Measurements from ENCODE around the gene NPEPPS. TPM values are rescaled to one million over a fixed set of nuclear protein-coding genes. Genes with fewer than 3 reads are reported as not detected.
"Not testable (repeated sequence)": the region's sequence is repeated elsewhere in the genome, so short reads cannot be mapped to it uniquely, and the experiment has no call there.

The NPEPPS gene
- total and polyA plus RNA-seq, 2 experiments from 2014 or later: 75.0 to 123 TPM

DNA sequence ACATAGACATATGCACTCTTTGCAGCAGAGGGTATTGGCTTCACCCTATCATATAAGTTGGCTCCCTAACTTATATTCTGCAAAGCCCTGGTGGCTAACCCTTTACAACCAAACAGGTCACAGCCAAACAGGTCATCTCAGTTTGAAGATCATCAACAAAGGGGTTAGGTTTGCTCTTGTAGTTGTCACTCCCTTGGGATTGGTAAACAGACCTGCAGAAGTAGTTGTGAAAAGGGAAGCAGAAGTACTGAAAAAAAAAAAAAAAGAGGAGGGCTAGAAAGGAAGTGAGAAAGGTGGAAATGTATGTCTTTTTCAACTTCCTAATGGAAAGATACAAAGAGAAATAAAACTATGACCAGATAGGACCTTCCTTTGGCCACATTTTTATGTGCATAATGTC lies 8.6 kb upstream of the NPEPPS start:
- H3K27me3 ChIP-seq; H3K9me3 ChIP-seq (ENCODE audit: low read depth); H3K27ac ChIP-seq; DNase-seq (ENCODE audit: low read depth in 1 of 2, low spot score in 1 of 2); H3K4me3 ChIP-seq; H3K4me1 ChIP-seq (ENCODE audit: low read depth); H3K36me3 ChIP-seq: not testable (repeated sequence)

DNA sequence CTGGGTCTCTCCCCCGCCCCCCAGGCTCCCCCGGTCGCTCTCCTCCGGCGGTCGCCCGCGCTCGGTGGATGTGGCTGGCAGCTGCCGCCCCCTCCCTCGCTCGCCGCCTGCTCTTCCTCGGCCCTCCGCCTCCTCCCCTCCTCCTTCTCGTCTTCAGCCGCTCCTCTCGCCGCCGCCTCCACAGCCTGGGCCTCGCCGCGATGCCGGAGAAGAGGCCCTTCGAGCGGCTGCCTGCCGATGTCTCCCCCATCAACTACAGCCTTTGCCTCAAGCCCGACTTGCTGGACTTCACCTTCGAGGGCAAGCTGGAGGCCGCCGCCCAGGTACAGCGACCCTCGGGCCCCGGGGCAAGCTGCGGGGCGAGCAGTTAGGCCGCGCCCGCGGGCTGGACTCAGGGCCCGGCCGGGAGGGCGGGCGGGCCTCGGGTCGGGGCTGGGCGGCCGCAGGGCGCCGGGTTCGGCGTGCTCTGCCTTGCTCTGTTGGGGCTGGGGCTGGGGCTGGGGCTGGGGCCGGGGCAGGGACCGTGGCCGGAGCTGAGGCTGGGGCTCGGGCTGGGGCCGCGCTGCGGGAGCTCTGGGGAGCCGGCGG lies 419 bp downstream of the NPEPPS start:
- H3K27me3 ChIP-seq; H3K9me3 ChIP-seq (ENCODE audit: low read depth); H3K36me3 ChIP-seq; H3K4me1 ChIP-seq (ENCODE audit: low read depth): not testable (repeated sequence)
- peak in 1 of 2 donors; percentile 35 for DNase-seq (ENCODE audit: low read depth in 1 of 2, low spot score in 1 of 2)
- peak overlapping the region; percentile 76 for H3K4me3 ChIP-seq
- H3K27ac ChIP-seq: peak overlapping the region; percentile 97

DNA sequence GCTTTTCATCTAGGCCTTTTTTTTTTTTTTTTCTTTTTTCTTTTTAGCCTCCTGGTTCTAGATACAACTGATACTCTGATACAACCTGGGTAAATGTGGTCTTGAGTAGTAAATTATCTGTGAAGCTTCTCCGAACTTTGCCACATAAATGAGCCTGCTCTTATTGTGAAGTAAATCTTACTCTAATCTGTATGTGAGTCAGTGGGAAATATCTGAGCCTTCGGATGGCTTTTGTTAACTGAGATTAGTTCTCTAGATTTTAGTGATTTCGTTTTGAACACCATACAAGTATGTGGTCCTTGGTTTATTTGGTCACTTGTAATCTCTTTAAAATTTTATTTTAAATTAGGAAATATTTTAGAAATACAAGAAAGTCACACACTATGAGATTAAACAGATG lies 8.2 kb downstream of the NPEPPS start:
- H3K36me3 ChIP-seq; H3K9me3 ChIP-seq (ENCODE audit: low read depth); H3K27me3 ChIP-seq; H3K4me3 ChIP-seq: not testable (repeated sequence)
- peak in 1 of 2 donors; percentile 25 for DNase-seq (ENCODE audit: low read depth in 1 of 2, low spot score in 1 of 2)
- Histone ChIP-seq H3K4me1 (ENCODE audit: low read depth) (peaks cover 13% of the 10 kb centered on the region), H3K27ac (peak overlapping the region; percentile 1)

DNA sequence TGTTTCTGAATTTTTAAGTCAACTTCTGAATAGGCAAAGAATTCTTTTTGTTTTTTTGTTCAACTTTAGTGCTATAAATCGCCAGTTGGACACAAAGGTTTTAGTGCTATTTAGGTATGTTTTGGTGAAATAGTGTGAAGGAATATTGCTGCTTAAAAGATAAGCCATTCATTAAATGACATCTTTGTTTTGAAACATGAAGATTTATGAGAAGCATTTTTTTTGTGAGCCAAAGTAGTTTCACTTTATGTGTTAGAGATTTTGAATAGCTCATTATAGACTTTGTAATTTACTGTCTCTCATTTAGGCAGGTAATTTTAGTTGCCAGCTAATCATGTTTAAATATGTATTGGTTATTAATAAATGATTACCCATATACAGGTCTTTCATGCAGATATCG lies 10.8 kb downstream of the NPEPPS start:
- H3K9me3 ChIP-seq (ENCODE audit: low read depth); H3K27ac ChIP-seq; H3K4me3 ChIP-seq; H3K36me3 ChIP-seq; H3K27me3 ChIP-seq; DNase-seq (ENCODE audit: low read depth in 1 of 2, low spot score in 1 of 2): not testable (repeated sequence)
- peaks cover 13% of the 10 kb centered on the region for H3K4me1 ChIP-seq (ENCODE audit: low read depth)

DNA sequence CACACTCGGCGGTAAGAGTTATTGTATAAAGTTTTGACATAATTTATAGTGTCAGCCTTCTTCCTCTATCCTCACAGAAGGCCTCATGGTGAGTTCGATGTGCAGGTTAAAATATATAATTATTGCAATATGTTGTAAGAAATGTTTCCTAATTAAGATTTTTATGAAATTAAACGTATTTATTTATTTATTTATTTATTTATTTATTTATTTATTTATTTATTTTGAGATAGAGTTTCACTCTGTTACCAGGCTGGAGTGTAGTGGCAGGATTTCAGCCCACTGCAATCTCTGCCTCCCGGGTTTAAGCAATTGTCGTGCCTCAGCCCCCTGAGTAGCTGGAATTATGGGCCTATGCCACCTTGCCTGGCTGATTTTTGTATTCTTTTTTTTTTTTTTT lies 13.4 kb downstream of the NPEPPS start:
- DNase-seq (ENCODE audit: low read depth in 1 of 2, low spot score in 1 of 2); H3K27ac ChIP-seq; H3K9me3 ChIP-seq (ENCODE audit: low read depth); H3K27me3 ChIP-seq; H3K4me1 ChIP-seq (ENCODE audit: low read depth); H3K36me3 ChIP-seq; H3K4me3 ChIP-seq: not testable (repeated sequence)

DNA sequence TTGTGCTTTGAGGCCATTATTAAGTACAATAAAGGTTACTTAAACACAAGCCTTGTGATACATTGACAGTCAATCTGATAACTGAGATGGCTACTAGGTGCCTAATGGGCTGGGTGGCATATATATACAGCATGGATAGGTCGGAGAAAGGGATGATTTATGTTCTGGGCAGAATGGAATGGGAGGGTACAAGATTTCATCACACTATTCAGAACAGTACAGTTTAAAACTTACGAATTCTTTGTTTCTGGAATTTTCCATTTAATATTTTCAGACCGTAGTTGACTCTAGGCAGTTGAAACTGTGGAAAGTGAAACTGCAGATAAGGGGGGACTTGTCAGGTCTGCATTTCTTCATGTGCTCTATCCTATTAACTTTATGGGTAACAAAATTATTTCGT lies 23.8 kb downstream of the NPEPPS start:
- not testable (repeated sequence) for H3K4me1 ChIP-seq (ENCODE audit: low read depth); H3K27me3 ChIP-seq; H3K27ac ChIP-seq; H3K9me3 ChIP-seq (ENCODE audit: low read depth); H3K36me3 ChIP-seq; H3K4me3 ChIP-seq
- DNase-seq (ENCODE audit: low read depth in 1 of 2, low spot score in 1 of 2): peak in 1 of 2 donors; percentile 41

DNA sequence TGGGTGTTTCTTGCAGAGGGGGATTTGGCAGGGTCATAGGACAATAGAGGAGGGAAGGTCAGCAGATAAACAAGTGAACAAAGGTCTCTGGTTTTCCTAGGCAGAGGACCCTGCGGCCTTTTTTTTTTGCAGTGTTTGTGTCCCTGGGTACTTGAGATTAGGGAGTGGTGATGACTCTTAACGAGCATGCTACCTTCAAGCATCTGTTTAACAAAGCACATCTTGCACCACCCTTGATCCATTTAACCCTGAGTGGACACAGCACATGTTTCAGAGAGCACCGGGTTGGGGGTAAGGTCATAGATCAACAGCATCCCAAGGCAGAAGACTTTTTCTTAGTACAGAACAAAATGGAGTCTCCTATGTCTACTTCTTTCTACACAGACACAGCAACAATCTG lies 25.2 kb downstream of the NPEPPS start:
- not testable (repeated sequence) for H3K9me3 ChIP-seq (ENCODE audit: low read depth); DNase-seq (ENCODE audit: low read depth in 1 of 2, low spot score in 1 of 2); H3K36me3 ChIP-seq; H3K27me3 ChIP-seq; H3K27ac ChIP-seq; H3K4me3 ChIP-seq
- H3K4me1 ChIP-seq (ENCODE audit: low read depth): peaks cover 13% of the 10 kb centered on the region

DNA sequence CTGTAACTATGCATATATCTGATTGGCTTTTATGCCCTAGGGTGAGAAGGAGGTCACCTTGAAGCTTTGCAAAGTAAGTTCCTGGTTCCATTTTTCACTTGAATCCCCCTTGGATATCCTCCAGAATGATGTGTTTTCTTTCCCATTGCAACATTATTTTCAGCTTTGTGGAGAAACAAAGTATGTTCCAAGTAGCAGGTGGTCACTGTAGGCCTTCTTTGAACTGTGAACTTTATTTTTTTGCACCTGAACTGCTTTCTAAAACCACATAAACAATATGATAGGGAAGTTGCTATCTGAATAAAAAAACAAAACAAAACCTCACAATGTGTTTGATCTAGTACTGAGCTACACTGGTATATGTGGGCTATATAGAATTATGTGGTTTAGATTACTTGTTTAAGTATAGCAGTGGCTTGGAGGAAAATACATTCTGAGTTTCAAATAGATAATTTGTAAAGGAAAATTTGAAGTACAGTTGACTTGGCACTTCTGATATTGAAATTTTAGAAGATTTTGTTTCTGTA lies 29.7 kb downstream of the NPEPPS start:
- H3K36me3 ChIP-seq; H3K27me3 ChIP-seq; H3K4me3 ChIP-seq; H3K9me3 ChIP-seq (ENCODE audit: low read depth): not testable (repeated sequence)
- H3K27ac ChIP-seq: peak overlapping the region; percentile 79
- peaks cover 18% of the 10 kb centered on the region for H3K4me1 ChIP-seq (ENCODE audit: low read depth)
- DNase-seq (ENCODE audit: low read depth in 1 of 2, low spot score in 1 of 2): peak in 1 of 2 donors; percentile 11

DNA sequence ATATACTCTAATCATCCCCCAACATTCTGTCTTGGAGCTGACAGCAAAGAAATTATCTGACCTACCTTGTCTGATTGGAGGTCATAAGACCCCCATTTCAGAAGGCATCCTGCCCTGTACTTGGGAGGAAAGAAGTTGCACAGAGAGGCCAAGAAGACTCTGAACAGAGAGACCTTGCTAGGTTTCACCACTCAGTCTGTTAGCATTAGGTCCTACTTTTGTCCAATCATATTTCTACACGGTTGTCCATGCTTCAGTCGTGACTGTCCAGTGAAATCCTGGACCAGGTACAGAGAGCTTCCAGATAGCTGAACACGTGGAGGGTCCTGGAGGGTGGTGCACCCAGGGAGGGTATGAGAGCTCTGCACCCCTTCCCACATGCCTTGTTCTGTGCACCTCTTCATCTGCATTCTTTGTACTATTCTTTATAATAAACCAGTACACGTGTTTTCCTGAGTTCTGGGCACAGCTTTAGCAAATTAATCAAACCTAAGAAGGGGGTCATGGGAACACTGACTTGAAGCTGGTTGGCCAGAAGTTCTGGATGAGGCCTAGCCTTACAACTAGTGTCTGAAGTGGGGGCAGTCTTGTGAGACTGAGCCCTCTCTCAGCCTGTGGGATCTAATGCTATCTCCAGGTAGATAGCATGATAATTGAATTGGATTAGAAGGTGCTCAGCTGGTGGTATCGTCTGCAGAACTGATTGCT lies 30.9 kb downstream of the NPEPPS start:
- H3K27me3 ChIP-seq; H3K36me3 ChIP-seq; H3K4me3 ChIP-seq; DNase-seq (ENCODE audit: low read depth in 1 of 2, low spot score in 1 of 2); H3K9me3 ChIP-seq (ENCODE audit: low read depth): not testable (repeated sequence)
- peaks cover 18% of the 10 kb centered on the region for H3K4me1 ChIP-seq (ENCODE audit: low read depth)
- peak overlapping the region; percentile 79 for H3K27ac ChIP-seq

DNA sequence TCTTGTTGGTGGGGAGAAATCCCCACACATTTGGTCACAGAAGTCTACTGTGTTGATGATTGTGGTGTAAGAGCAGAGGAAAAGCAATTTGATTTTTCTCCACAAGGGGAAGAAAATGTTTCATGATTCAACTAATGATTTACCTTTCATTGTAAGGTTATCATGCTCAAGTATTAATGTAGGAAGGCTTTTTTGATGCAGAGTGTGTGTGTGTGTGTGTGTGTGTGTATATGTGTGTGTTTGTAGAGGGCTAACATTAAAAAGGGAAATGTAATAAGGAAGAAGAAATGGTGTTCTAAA lies 31.4 kb downstream of the NPEPPS start:
- not testable (repeated sequence) for H3K4me3 ChIP-seq; DNase-seq (ENCODE audit: low read depth in 1 of 2, low spot score in 1 of 2); H3K27me3 ChIP-seq; H3K9me3 ChIP-seq (ENCODE audit: low read depth); H3K36me3 ChIP-seq
- Histone ChIP-seq H3K4me1 (ENCODE audit: low read depth) (peaks cover 18% of the 10 kb centered on the region), H3K27ac (peak overlapping the region; percentile 79)

DNA sequence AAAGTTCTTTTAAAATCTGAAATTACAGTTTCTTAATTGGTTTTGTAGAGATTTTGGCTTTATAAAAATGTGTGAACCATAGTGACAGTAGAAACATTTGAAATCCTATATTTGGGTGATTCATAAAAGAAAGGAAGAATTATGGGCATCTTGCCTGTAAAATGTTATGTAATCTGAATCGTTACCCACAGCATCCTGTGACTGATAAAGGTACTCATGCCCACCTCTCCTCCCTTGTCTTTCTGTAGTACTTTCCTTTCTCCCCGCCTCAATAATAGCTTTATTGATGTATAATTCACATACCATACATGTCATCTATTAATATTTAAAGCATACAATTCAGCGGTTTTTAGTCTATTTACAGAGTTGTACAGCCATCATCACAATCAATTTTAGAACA lies 36.4 kb downstream of the NPEPPS start:
- not testable (repeated sequence) for H3K27me3 ChIP-seq; H3K27ac ChIP-seq; H3K4me1 ChIP-seq (ENCODE audit: low read depth); H3K9me3 ChIP-seq (ENCODE audit: low read depth); H3K4me3 ChIP-seq; H3K36me3 ChIP-seq
- peak in 1 of 2 donors; percentile 26 for DNase-seq (ENCODE audit: low read depth in 1 of 2, low spot score in 1 of 2)

DNA sequence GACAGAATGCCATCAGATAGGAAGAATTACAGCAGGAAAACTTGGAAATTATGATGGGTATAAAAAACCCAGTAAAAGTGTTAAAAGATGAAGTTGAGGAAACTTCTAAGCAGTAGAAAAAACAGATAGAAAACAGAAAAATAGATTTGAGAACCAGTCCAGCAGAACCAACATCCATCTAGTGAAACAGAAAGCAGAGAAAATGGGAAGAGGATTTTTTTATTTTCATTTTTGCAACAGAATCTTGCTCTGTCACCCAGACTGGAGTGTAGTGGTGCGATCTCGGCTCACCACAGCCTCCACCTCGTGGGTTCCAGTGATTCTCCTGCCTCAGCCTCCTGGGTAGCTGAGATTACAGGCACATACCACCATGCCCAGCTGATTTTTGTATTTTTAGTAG lies 41.7 kb downstream of the NPEPPS start:
- H3K4me3 ChIP-seq; H3K4me1 ChIP-seq (ENCODE audit: low read depth); H3K9me3 ChIP-seq (ENCODE audit: low read depth); H3K36me3 ChIP-seq; H3K27me3 ChIP-seq; DNase-seq (ENCODE audit: low read depth in 1 of 2, low spot score in 1 of 2); H3K27ac ChIP-seq: not testable (repeated sequence)

DNA sequence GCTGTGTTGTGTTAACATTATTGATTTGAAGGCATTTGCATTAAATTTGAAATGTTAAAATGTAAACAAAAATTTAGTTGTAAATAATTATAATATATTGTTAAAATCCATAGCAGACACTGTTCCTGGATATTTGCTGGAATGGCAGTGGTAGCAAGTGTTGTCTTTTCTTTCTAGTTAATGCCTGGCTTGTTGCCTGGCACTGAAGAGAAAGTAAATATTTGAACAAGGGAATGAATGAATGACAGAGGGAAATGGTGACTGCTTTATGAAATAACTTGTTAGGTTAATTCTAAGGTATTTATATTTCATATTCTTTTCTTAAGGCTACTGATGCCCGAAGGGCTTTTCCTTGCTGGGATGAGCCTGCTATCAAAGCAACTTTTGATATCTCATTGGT lies 51.5 kb downstream of the NPEPPS start:
- not testable (repeated sequence) for DNase-seq (ENCODE audit: low read depth in 1 of 2, low spot score in 1 of 2); H3K27ac ChIP-seq; H3K36me3 ChIP-seq; H3K9me3 ChIP-seq (ENCODE audit: low read depth); H3K4me1 ChIP-seq (ENCODE audit: low read depth); H3K4me3 ChIP-seq; H3K27me3 ChIP-seq

DNA sequence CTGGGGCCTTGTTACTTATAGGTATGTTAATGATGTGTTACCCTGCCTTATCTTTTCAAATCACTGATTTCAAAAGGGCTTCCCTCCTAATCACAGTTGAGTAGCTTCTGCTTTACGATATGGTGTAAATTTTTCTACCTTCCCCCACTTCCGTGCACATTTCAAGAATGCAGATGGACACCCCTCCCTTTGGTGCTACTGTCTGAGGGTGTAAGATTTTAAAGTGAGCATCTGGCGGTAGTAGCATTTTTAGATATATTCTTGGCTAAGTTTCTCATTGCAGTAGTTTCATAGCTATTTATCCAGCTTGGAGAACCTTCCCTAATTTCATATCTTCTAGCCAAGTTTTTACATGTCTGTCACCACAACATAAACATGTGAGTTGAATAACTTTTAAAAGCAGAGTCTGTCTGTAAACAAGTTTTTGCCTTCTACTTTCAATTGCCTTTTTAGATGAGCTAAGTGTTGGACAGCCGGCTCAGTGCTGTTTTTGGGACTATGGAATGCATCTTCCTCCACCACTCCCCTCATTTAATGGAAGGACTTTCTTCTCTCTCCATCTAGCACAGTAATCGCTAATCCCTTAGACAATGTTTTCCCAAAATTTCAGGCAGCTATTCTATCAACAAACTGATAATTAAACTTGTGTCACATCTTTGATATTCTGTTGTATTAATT lies 55.6 kb downstream of the NPEPPS start:
- not testable (repeated sequence) for H3K4me3 ChIP-seq; H3K27ac ChIP-seq; H3K4me1 ChIP-seq (ENCODE audit: low read depth); H3K9me3 ChIP-seq (ENCODE audit: low read depth); DNase-seq (ENCODE audit: low read depth in 1 of 2, low spot score in 1 of 2); H3K27me3 ChIP-seq
- peaks cover 13% of the 10 kb centered on the region for H3K36me3 ChIP-seq

Data from cardiac muscle cell (in vitro differentiated cells and primary cell).